Globus pallidus (tissue), 1 donor: ENCODE data around the gene SYNC.
"Not testable (repeated sequence)": the region's sequence is repeated elsewhere in the genome, so short reads cannot be mapped to it uniquely, and the experiment has no call there.

Experiments
- DNase-seq: peaks from one replicate; pipeline ENCODE4 v3.0.0-alpha.2; 2015; ENCODE audit warnings: low spot score

Gene SYNC

DNA sequence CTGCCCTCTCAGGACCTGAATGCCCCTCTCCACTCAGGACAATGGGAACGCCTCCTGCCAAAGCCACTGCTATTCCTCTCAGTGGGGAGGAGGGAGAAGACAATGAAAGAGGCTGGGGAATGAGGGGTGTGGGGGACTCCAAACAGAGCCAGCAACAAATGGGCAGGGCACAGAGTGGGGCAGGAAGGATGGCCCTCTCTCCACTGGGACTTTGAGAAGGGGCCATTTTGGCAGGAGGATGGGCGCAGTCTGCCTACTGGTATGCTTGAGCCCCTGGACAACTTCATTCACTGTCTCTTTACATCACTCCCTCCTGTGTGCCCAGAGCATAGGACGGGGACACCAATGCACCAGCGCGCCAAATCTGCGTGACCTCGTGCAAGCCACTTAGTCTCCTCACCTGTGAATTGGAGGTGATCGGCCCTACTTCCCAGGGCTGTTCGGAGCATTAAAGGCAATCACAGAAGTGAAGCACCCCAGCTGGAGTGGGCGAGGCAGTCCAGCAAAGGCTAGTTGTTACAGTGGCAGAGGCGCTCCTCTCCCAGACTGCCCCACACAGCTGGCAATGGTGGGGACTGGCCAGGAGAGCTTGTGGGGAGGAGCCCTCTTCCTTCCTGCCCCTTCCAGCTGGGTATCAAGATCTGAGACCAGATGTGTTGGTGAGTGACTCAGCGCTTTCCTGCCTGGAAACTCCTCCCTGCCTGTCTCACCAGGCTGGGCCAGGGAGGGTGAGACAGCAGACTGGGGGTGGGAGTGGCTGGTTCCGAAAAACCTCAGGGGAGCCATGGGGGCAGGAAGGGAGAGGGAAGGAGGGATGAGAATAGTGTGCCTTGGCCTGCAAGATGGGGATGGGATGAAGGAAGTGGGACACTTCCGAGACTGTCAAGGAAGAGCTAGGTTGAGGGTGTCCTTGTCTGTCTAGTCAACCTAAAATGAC, 22.4 kb upstream of the SYNC start:
- no peak for DNase-seq

DNA sequence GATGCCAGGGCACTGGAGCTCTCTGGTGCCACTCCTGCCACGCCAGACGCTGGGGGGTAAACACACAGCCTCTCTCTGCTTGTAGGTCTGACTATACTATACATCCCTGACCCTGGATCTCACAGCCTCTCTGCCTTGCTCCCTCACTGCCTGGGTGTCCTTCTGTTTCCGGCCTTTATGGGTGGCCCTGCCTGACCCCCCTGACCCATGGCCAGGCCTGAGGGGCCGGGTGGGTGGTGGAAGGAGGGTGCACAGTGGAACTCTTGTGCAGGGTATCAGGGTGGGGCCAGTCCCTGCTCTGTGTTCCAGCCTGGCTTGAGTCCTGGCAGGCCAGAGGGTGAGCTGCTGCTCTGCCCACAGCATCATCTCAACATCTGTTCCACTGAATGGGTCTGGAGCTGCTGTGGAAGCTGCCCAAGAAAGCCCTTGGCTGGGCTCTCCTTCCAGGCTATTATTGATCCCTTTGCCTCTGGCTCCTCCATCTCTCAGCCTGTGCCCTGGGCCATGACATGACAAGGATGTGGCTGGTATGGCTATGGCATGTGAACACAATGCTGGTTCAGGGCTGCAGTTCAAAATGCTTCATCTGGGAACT, 17.2 kb upstream of the SYNC start:
- DNase-seq: no peak

DNA sequence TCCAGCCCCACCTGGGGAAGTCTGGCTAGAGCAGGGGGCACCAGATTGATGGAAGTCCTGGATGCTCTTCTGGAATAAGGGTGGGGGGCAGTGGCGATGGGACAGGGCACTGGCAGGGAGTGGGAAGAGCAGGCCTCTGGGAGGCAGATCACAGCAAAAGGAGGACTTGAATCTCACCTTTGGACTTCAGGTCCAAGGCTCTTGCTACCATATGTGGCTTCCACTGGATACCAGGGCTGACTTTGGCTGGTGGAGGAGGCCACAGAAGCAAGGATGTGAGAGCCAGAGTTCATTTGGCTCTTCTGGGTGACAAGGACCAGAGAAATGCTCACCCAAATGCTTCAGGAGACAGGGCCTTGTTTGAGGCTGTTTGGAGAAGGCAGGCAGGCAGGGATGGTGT, 16.0 kb upstream of the SYNC start:
- no peak for DNase-seq

DNA sequence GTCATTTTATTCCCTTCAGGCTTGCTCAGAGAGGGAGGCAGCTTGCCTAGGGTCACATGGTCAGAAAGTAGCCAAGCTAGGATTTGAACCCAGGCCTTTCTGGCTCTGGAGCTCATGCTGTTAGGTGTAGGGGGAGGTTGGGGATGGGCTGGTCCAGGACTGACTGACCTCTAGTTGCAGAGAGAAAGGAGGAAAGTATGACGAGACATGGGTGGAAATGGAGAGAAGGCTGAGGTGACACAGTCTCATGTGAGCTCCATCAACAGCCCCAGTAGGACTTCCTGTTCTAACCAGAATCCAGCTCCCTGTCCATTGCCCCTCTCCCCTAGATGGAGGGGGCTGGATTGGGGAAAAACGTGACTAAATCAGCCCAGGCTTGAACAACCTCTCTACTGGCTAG, 15.5 kb upstream of the SYNC start:
- no peak for DNase-seq

DNA sequence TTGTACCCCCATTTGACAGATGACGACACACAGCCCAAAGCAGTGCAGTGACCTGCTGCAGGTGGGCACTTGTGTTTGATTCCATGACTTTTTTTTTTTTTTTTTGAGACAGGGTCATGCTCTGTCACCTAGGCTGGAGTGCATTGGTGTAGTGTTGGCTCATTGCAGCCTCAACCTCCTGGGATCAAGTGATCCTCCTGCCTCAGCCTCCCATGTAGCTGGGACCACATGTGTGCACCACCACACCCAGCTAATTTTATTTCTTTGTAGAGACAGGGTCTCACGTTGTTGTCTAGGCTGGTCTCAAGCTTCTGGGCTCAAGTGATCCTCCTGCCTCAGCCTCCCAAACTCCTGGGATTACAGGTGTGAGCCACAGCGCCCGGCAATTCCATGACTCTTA, 14.9 kb upstream of the SYNC start:
- DNase-seq: no peak

DNA sequence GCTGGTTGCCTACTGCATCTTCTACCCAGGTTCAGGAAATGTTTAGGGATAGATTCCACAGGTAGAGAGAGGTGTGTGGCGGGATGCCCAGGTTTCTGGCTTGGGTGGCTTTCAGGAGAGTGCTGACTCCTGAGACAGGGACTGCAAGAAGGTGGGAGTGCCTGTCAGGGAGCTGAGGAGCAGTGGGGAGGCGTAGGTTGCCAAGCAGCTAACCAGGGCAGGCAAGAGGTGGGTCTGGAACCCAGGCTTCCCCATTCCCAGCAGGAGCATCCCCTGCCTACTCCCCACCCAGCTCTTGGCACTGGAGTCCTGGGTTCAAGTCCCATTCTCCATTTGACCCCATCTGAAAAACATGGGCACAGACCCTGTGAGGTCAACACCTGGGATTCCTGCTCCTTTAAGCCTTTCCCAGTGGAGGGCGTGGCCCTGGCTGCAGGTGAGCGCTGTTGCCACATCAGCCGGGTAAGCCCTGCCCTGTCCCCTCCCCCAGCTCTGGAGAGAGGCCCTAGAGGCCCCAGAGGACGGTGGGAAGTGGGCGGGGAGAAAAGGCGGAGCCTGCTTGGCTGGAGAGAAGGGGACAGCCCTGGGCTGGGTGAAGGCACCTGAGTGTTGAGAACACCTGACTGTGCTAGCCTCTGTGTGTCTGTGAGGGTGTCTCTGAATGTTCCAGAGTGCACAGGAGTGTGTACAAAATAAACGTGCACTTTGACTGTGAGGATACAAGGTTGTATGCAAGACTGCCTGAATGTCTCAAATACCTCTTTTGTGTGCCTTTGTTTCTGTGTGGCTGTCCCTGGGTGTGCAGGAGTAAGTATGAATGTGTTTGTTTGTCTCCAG, 14.0 kb upstream of the SYNC start:
- no peak for DNase-seq

DNA sequence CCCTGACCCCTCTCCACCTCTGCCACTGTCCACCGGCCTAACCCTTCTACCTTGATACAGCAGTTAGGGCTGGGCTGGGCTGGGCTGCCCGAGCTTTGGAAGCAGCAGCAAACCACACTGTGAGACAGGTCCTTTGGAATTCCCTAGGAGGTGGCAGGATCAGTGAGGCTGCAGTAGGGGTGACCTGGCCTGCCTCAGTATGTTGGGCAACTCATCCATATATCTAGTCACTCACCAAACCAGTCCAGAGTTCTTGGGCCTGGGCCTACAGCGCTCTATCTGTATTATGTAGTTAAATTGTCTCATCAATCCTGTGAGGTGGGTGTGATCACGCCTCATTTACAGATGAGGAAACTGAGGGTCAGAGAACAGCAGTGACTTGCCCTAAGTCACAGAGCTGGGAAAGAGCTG, 13.3 kb upstream of the SYNC start:
- DNase-seq: no peak

DNA sequence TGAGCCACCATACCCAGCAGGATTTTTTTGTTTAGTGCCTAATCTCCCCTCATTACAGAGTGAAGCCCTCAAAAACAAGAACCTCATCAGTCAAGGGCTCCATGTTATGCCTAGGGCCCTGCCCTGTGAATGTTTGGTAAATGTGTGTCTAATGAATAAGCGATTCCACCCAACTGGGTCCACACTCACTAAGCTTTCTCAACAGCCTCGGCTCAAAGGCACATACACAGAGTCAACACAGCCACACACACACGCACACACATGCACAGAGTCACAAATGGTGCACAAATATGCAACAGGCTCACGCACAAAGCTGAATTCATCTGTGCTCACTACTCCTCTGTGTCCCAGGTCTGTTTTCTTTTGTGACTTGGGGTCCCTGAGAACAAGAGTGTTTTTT, 11.7 kb upstream of the SYNC start:
- DNase-seq: no peak

DNA sequence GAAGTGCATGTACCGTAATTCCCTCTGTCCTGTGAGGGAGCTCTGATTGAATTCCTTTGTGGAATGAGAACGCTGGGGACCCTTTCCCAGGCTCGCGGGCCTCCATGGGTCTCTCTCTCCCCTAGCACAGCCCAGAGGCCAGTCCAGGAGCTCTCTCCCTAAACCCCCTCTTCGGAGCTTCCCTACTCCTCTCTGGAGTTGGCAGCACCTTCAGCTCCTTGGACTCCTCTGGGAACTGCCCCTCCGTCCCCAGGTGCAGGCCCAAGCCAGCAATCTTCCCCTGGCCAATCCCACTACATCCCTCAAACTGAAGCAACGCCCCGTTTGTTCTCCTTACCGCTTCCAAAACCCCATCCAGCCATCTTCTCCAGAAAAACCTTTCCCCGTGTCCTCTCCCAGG, 10.5 kb upstream of the SYNC start:
- DNase-seq: no peak

DNA sequence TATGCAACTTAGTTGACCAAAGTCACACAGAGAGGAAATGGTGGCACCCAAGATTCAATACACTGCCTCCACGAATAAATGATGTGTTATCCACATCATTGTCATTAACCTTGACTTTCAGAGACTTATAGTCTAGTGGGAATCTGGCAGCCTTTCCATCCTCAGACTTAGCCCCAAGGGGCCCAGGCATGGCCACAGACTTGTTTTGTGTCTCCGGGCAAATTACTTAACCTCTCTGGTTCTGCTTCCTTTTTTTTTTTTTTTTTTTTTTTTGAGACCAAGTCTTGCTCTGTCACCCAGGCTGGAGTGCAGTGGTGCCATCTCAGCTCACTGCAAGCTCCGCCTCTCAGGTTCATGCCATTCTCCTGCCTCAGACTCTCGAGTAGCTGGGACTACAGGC, 8.7 kb upstream of the SYNC start:
- not testable (repeated sequence) for DNase-seq

DNA sequence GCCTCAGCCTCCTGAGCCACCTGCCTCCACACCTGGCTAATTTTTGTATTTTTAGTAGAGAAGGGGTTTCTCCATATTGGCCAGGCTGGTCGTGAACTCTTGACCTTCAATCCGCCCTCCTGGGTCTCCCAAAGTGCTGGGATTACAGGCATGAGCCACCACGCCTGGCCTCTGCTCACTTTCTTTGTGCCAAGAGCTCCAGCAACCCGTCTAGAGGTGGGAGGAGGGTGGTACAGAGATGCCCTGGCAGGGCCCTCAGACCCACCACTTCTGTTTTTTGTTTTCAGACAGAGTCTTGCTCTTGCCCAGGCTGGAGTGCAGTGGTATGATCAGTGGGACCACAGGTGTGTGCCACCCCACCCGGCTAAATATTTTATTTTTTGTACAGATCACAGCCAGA, 6.9 kb upstream of the SYNC start:
- DNase-seq: no peak

DNA sequence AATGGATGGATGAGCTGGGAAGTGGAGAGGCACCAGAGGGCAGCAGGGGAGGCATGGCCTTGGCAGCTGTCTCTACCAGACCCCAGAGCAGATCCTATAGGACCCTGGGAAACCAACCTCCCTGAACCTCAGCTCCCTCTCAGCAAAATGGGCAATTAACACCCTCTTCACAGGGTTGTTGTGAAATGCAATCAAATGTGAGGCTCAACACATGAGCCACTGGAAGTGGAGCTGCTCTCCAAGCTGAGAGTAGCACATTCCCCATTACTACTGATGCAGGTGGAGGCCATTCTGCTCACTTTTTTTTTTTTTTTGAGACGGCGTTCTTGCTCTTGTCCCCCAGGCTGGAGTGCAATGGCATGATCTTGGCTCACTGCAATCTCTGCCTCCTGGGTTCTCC, 6.5 kb upstream of the SYNC start:
- no peak for DNase-seq

DNA sequence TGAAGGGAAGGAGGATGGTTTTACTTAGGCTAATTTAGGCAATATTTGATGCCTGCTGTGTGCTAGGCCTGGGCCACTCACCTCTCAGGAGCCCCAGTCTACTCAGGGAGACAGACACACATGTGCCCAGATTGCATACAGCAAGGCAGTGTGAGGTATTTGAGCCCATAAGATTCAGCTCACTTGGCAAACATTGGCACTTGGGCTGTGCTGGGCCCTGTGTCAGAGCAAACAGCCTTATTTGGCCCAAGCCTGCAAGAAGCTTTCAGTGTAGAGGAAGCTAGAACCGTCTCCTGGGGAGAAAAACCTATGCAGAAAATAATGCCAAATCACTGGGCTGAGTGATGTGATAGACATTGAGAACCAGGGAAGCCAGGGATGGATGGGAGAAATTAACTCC, 3.9 kb upstream of the SYNC start:
- DNase-seq: no peak

DNA sequence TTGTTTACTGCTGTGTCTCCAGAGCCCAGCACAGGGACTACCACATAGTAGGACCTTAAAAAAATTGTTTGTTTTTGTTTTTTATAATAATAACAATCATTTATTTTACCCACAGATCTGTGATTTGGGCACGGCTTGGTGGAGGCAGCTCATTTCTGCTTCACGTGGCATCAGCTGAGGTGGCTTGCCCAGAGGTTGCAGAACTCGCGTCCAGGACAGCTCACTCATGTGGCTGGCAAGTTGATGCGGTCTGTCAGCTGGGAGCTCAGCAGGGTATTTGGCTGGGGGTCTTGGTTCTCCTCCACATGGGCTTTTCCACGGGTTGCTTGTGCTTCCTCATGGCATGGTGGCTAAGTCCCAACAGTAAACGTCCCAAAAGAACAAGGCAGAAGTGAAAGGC, 2.9 kb upstream of the SYNC start:
- no peak for DNase-seq

DNA sequence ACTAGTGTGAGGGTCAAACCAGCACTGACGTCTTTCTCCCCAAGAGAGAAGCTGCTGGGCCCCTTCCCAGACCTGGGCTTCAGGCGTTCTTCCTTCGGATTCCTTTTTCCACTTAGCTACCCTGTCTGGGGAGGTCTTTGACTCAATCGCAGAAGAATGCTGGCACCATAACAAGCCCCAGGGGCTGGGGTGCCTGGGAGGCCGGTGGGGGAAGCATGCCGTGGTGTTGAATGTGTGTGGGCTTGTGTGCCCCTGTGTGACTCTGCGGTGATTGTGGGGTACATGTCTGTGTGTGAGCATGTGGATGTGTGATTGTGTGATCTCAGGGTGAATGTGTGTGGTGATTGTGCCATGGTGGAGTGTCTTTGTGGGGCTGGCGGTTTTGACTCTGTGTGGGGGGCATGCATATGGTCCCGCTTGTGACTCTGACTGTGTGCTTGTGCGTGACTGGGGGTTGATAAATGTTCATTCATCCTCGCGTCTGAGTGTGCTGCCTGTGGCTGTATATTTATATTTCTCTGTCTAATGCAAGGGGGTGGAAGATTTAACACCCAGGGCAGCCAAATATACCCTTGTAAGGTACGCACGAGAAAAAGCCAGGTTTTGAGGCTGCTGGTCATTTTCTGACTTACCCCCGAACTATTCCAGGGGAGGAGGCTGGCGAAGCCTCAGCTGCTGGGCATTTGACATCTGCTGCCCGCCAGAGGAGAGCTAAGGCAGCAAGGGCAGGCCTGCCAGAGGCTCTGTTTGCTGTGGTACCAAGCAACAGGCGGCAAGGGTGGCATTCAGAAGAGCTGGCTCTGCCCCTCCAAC, 1.1 kb upstream of the SYNC start:
- peak; percentile 27 for DNase-seq

DNA sequence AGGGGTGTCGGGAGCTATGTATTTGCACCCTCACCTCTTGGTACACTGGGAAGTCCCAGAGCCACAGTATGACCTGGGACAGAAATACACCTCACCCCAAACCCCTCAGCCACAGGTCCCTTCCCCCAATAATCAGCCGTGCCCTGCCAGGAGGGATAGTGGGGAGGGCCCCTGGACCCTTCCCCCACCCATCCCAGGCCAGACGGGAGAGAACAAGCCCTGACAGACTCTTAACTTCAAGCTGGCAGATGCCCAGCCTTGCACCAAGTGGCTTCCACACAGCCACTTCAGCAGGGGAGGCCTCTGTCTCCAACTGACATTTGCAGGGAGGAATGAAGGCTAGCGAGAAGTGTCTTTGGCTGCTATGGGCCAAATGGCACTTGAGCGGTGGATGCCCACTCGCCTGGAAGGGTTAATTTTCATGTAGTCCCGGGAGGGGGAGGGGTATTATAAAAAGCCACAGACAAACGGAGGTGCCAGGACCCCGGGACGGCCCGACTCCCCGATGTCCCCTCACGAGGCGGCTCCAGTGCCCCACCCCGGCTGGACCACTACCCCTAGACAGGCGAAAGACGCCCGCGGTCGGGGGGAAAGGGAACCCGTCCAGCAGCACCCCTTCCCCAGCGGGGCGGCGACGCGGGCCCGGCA, 495 bp downstream of the SYNC start:
- DNase-seq: peak; percentile 15

DNA sequence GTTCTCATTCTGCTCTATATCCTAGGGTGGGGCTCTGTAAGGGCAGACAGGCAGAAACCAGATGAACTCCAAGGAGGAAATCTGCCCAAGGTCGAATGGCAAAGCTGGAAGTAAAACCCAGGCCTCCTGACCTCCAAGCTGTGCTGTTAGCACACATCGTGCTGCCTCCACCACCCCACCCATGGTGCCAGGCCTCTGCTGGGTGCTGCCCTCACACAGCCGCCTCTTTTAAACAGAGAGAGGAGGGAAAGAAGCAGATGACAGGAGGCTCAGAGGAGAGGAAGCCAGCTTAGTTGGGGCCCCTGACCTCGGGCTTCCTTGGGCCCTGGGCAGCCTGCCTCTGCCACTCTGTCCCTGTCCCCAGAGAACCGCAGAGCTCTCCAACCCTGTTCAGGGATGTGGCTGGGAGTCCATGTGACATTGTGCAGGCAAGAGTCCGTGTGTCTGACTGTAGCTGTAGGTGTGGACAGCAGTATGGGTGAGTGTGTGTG, 1.1 kb downstream of the SYNC start:
- no peak for DNase-seq

DNA sequence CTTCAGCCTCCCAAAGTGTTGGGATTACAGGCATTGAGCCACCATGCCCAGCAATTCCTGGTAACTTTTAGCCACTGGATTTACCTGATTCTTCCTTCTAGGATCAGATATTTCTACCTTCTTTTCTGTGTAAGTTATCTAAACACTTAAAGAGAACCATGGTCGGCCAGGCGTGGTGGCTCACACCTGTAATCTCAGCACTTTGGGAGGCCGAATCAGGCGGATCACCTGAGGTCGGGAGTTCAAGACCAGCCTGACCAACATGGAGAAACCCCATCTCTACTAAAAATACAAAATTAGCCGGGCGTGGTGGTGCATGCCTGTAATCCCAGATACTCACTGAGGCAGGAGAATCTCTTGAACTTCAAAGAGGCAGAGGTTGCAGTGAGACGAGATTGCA, 5.6 kb downstream of the SYNC start:
- not testable (repeated sequence) for DNase-seq

DNA sequence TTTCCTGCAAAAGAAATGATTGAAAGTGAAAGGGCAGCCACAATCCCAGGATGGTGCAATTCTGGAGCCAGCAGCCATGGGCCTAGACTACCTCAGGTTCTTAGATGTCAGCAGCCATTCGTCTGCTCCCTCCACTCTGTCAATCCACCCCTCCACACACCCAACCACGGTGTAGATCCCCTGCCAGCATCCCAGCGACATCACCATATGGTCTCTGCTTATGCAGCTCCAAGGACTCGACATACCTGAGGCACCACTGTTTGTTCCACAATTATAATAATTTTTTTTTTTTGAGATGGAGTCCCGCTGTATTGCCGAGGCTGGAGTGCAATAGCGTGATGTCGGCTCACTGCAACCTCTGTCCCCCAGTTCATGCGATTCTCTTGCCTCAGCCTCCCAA, 6.5 kb downstream of the SYNC start:
- no peak for DNase-seq

DNA sequence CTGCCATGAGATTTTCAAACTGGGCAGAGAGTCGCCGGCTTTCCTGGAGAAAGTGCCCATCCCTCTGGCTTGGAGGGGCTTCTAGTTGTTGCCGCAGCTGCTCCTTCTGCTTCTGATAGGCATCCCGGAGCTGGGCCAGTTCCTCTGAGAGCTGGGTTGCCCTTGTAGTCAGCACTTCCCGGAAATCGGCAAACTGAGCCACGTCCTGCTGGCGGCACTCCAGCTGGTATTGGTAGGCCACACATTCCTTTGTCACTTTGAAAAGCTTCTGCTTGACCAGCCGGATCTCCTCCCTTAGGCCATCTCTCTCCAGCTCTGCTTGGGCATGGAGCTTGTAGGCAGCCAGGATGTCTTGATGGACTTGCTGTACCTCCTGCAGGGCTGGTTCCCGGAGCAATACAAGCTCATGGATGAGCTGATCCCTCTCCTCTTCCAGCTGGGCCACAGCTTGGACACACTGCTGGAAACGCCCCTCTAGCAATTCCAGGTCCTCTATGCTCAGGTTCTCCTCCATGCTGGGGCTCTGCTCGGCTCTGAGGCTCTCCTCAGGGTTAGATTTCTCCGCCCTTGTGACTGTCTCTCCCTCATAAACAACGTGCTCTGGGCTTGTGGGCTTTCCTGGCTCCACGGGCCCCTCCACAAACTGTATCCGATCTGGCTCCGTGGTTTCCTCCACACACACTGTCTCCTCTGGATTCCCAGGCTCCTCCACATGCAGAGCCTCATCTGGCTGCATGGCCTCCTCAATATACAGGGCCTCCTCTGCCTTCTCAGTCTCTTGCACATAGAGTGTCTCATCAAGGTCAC, 7.3 kb downstream of the SYNC start:
- DNase-seq: no peak
